Ectodermal cell (in vitro differentiated cells): Measurements from ENCODE around the gene CSF2.

ENCODE experiments used
- H3K27ac ChIP-seq: 2 replicates; pipeline ENCODE4 v1.7.0; 2013; ENCODE audit warnings: mild to moderate bottlenecking, low read depth, low read length; ENCODE audit not compliant: insufficient read depth, poor library complexity, severe bottlenecking
- H3K27me3 ChIP-seq: 2 replicates; pipeline ENCODE4 v1.7.0; 2013; ENCODE audit warnings: mild to moderate bottlenecking, low read length; ENCODE audit not compliant: insufficient read depth, control insufficient read depth, poor library complexity, severe bottlenecking
- H3K36me3 ChIP-seq: one replicate; pipeline ENCODE4 v1.7.0; 2013; ENCODE audit warnings: low read length; ENCODE audit not compliant: control insufficient read depth, insufficient read depth
- H3K4me1 ChIP-seq: one replicate; pipeline ENCODE4 v1.7.0; 2013; ENCODE audit warnings: low read length; ENCODE audit not compliant: control insufficient read depth, insufficient read depth
- H3K4me3 ChIP-seq: 2 replicates; pipeline ENCODE4 v1.7.0; 2013; ENCODE audit warnings: low read depth, low read length, control low read depth; ENCODE audit not compliant: insufficient read depth
- H3K9me3 ChIP-seq: 2 replicates; pipeline ENCODE4 v1.7.0; 2013; ENCODE audit warnings: mild to moderate bottlenecking, low read length, moderate library complexity; ENCODE audit not compliant: control insufficient read depth
- WGBS, 2 experiments: methylation state at CpG; one replicate each; pipeline ENCODE4 v1.1.7; 2013; ENCODE audit warnings: missing lambda C conversion rate in 2 of 2; 5-methylcytosine and 5-hydroxymethylcytosine counted together

The CSF2 gene

DNA sequence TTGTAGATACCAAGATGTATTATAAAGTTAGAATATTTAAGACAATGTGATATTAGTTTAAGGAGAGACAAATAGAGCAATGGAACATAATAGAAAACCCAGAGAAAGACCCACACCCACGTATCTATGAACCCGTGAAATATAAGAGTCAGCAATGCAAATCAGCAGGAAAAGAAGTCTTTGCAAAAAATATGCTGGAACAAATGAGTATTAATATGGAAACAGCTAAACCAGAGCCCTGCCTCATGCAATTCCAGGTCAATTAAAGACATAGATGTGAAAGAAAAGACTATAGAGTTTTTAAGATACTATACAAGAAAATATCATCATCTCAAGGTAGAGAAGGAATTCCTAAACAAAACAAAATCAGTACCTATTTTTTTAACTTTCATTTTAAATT lies 36.2 kb upstream of the CSF2 start:
- Histone ChIP-seq H3K27ac (no peak overlapping the region), H3K4me3 (no peak overlapping the region), H3K4me1 (no peaks in the 10 kb centered on the region), H3K27me3 (no peaks in the 10 kb centered on the region), H3K9me3 (no peaks in the 10 kb centered on the region), H3K36me3 (no peaks in the 10 kb centered on the region)
- 78% methylated on average over 2 of the region's 2 CpGs; no CpG with 5 or more reads in 1 of the 2 experiments for WGBS, 2 experiments

DNA sequence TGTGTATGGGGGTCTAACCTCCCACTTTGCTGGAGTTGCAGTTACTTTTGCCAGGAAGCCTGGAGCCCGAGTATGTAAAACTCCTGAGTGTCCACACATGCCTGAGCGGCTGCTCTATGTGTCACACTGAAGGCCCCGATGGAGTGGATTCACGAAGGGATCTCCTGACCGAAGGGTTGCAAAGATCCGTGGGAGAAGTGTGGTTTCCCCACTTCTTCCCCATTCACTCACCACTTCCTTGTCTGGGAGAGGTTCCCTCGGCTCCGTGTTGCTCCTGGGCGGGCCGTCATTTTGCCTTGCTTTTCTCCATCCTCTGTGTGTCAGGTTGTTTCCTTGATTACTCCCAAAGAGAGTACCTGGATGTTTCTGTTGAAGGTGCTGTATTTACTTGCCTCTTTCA lies 29.4 kb upstream of the CSF2 start:
- H3K4me1 ChIP-seq: no peaks in the 10 kb centered on the region
- H3K4me3 ChIP-seq: no peak overlapping the region
- no peak overlapping the region for H3K27ac ChIP-seq
- no peaks in the 10 kb centered on the region for H3K9me3 ChIP-seq
- 94 to 95% methylated on average over 10 of the region's 10 CpGs for WGBS, 2 experiments
- H3K27me3 ChIP-seq: no peaks in the 10 kb centered on the region
- H3K36me3 ChIP-seq: no peaks in the 10 kb centered on the region

DNA sequence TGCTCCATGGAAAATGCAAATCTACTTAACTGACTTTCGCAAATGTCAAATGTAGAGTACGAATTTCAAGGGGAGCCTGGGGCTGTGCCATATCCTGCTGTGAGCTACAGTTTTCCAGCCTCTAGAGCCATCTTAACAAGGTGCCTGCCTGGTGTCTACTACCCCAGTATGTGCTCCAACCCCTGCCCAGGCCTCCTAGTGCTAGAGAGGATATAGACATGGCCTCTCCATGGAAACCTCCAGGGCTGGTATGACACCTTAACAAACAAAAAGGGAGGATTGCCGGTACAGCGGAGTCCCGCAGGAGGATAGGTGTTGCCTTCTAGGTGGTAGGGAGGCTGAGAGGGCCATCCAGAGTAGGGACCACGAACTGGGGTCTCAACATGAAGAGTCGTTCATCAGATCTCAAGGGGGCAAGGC lies 26.7 kb upstream of the CSF2 start:
- H3K27ac ChIP-seq: no peak overlapping the region
- no peaks in the 10 kb centered on the region for H3K27me3 ChIP-seq
- H3K9me3 ChIP-seq: no peaks in the 10 kb centered on the region
- no peaks in the 10 kb centered on the region for H3K36me3 ChIP-seq
- no peaks in the 10 kb centered on the region for H3K4me1 ChIP-seq
- no peak overlapping the region for H3K4me3 ChIP-seq
- 83 to 88% methylated on average over 7 of the region's 7 CpGs for WGBS, 2 experiments

DNA sequence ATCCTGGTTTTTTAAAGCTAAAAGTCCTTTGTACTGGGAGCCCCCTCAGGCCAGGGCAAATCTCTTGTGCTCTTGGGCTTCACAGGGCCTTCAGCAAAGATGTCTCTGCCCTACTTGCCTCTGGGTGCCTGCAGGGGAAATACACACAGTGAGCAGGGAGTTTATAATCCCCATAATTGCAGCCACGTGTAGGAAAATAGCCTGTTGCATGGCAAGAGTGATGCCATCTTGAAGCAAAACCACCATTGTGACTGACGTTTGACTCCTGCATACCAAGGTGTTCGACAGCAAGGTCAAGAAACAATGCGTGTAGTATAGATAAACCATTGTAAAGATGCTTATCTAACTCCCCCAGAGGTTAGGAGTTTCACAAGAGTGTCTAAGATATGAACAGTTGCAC lies 24.5 kb upstream of the CSF2 start:
- no peaks in the 10 kb centered on the region for H3K9me3 ChIP-seq
- no peaks in the 10 kb centered on the region for H3K27me3 ChIP-seq
- 86 to 91% methylated on average over 4 of the region's 4 CpGs for WGBS, 2 experiments
- H3K27ac ChIP-seq: no peak overlapping the region
- no peak overlapping the region for H3K4me3 ChIP-seq
- H3K36me3 ChIP-seq: no peaks in the 10 kb centered on the region
- no peaks in the 10 kb centered on the region for H3K4me1 ChIP-seq

DNA sequence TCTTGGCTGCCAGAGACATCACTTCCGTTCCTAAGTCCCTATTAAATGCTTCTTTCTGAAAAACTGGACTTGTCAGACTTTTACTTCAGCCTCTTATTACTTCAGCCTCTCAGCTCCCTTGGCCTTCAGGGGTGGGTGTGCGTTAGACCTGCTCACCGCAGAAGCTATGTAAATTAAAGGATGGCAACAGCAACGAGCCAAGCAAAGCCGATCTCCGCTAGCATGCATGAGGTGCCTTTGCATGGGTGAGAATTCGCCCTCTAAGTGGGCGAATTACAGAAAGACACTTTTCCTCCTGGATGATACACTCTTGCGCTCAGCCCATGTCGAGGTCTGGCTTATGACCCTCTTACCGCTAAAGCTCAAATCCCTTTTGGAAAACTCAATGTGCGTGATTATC lies 24.0 kb upstream of the CSF2 start:
- no peaks in the 10 kb centered on the region for H3K4me1 ChIP-seq
- H3K36me3 ChIP-seq: no peaks in the 10 kb centered on the region
- H3K9me3 ChIP-seq: no peaks in the 10 kb centered on the region
- 94 to 95% methylated on average over 12 of the region's 12 CpGs for WGBS, 2 experiments
- H3K4me3 ChIP-seq: no peak overlapping the region
- no peak overlapping the region for H3K27ac ChIP-seq
- H3K27me3 ChIP-seq: no peaks in the 10 kb centered on the region

DNA sequence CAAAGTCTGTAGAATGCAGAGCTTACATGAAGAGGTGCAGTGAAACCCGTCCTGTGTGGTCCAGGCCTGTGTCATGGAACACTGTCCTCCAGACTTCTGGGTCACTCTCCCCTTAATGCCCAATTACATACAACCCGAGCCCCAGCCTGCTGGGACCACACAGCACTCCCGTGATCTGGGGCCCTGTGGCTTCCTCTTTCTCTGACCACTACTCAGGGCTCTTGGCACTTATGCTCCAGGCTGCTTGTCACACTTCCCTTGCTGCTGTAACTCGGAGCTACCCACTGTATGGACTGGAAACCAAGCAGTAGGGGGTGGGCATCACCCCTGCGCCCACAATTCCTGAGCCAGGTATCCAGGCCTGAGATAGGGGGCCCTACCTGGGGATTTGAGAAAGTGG lies 23.5 kb upstream of the CSF2 start:
- Histone ChIP-seq H3K4me1 (no peaks in the 10 kb centered on the region), H3K9me3 (no peaks in the 10 kb centered on the region), H3K27me3 (no peaks in the 10 kb centered on the region), H3K27ac (no peak overlapping the region), H3K36me3 (no peaks in the 10 kb centered on the region), H3K4me3 (no peak overlapping the region)
- 88 to 91% methylated on average over 5 of the region's 5 CpGs for WGBS, 2 experiments

DNA sequence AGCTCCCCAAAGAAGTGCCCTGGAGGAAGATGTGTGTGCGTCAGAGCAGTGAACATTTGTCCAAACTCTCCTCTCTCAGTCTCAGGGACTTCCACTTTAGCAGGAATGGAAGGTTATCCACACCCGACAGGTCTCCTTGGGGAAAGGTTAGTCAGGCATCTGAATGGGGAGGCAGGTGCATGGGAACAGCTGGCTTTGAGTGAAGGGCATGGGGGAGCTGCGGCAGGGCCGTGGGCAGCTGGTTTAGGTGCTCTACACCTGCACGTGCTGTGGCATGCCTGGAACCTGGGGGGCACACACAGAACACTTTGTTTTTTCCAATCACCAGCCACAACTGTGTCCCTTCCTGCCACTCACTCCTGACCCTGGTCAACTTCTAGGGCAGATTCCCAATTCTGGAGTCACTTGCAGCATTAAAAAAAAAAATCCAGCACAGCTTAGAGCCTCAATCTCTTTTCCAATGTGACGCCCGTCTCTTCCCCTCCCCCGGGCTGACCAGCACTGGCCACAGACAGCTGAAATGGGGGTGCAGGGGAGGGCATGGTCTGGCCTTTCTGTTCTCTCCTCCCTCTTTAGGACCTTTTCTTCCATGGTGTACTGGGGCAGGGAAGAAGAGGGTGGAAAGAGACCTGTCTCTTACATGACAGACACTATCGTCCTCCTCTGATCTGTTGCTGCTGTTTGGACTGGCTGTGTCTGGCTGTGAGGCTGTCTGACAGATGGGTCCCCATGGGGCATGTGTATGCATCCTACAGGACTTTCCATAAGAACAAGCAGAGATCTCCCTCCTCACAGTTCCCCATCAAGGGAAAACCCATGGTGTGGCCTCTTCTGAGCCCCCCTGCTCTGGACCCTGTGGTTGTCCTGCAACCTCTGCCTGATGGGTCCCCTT lies 22.7 kb upstream of the CSF2 start:
- Histone ChIP-seq H3K27ac (no peak overlapping the region), H3K9me3 (no peaks in the 10 kb centered on the region), H3K4me1 (no peaks in the 10 kb centered on the region), H3K27me3 (no peaks in the 10 kb centered on the region), H3K4me3 (no peak overlapping the region), H3K36me3 (no peaks in the 10 kb centered on the region)
- WGBS, 2 experiments: 90% methylated on average over 9 of the region's 9 CpGs

DNA sequence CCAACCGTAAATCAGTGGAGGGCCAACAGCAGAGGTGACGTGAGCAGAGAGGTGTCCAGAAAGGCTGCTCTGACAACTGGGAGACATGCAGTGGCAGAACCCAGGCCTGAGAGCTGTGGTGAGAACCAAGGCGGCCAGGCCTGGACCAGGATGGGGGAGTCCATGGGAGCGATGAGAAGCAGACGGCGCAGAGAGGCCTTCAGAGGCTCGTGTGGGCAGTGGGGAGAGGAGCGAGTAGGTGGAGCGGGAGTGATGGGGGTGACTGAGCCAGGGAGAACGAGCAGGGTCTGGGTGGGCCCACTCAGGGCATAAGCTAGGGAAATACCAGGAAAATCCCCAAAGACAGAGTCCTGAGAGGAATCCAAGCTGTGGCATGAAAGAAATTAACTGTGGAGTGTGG lies 21.1 kb upstream of the CSF2 start:
- Histone ChIP-seq H3K27me3 (no peaks in the 10 kb centered on the region), H3K36me3 (no peaks in the 10 kb centered on the region), H3K4me1 (no peaks in the 10 kb centered on the region), H3K27ac (no peak overlapping the region), H3K4me3 (no peak overlapping the region), H3K9me3 (no peaks in the 10 kb centered on the region)
- 85 to 88% methylated on average over 10 of the region's 10 CpGs for WGBS, 2 experiments

DNA sequence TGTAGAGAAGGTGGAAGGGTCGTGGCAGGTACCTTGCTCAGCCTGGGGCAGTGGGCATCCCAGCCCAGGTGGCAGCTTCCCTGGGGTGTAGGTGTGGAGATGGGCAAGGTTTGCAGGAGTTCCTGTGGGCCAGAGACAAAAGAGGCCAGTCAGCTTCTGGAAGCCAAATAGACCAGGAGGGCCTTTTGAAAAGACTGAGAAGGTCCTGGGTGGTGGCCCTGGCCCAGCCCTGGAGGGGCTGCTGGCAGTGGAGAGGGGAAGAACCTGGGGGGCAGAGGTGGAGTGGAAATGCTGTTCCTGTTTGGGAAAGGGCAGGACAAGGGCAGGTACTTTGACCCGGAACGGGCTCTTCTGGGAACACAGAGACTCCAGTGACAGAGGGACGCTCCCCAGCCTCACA lies 20.1 kb upstream of the CSF2 start:
- Histone ChIP-seq H3K27me3 (no peaks in the 10 kb centered on the region), H3K4me3 (no peak overlapping the region), H3K27ac (no peak overlapping the region), H3K9me3 (no peaks in the 10 kb centered on the region), H3K4me1 (no peaks in the 10 kb centered on the region), H3K36me3 (no peaks in the 10 kb centered on the region)
- 87 to 95% methylated on average over 4 of the region's 4 CpGs for WGBS, 2 experiments

DNA sequence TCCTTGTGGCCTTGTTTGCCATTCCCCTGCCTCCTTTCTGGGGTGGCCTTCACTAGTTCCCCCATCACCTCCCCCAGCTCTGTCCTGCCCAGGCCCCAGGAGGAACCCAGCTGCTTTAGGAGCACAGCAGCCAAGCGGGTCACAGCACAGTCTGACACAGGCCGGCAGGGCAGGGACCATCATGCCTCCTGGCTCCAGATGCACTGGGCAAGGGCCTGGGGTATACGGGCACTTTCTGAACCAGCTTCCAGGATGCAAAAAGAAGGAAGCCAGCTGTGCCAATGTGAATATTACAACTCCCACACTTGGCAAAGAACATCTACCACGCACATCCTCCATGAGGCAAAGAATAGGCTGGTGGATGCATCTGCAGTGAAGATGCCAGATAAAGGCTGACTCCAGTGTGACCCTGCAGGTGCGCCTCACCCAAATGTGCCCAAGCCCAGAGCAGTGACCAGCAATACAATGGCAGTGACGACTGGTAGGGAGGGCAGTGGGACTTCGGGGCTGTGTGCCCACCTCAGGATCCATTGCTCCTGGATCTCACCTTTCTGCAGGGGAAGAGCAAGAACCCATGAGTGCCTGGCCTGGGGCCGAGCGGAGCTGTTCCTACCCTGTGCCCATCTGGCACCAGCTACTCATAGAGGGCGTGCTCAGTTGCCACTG lies 19.4 kb upstream of the CSF2 start:
- no peaks in the 10 kb centered on the region for H3K27me3 ChIP-seq
- WGBS, 2 experiments: 94% methylated on average over 10 of the region's 10 CpGs
- no peaks in the 10 kb centered on the region for H3K9me3 ChIP-seq
- H3K36me3 ChIP-seq: no peaks in the 10 kb centered on the region
- H3K4me1 ChIP-seq: no peaks in the 10 kb centered on the region
- no peak overlapping the region for H3K27ac ChIP-seq
- no peak overlapping the region for H3K4me3 ChIP-seq
